H1 (cell line): ENCODE measurements around the gene STX16. TPM values are rescaled to one million over a fixed set of nuclear protein-coding genes. Genes with fewer than 3 reads are reported as not detected.
A peak's percentile ranks its signal among the peaks of the same experiment; 100 is the strongest.

Source experiments
- CTCF ChIA-PET: fragments of 300-600 bp; sonication (Branson Sonifier 250); formaldehyde crosslinking; loops from one replicate; lab custom pipeline; 2021; ENCODE audit not compliant: partially characterized antibody; lab: Charles Lee
- POLR2A ChIA-PET: fragments of 300-600 bp; sonication (Branson Sonifier 250); formaldehyde crosslinking; loops from one replicate; lab custom pipeline; 2021; ENCODE audit warnings: inconsistent platforms; ENCODE audit not compliant: partially characterized antibody; lab: Charles Lee
- DNase-seq, 2 experiments: peaks; one replicate each; pipeline versions ENCODE4 v3.0.0 to v3.0.0-alpha.2; 2010 to 2022; ENCODE audit warnings: low spot score in 2 of 2, low read depth in 1 of 2, mixed read lengths in 1 of 2
- FAIRE-seq: peaks from 2 replicates; lab custom pipeline; 2011; peaks lifted over from hg19 to GRCh38; lab: Jason Lieb, UNC
- H2AFZ ChIP-seq: 2 replicates; pipeline ENCODE4 v1.8.1; 2012; ENCODE audit warnings: low read length, inconsistent platforms
- H2AK5ac ChIP-seq: 2 replicates; pipeline ENCODE4 v1.6.1; 2013; ENCODE audit warnings: low read depth, low read length
- H2BK120ac ChIP-seq: replicated peaks from 2 replicates; pipeline ENCODE3; 2013; ENCODE audit warnings: low read depth, low read length, inconsistent platforms
- H2BK12ac ChIP-seq: 2 replicates; pipeline ENCODE4 v1.6.1; 2013; ENCODE audit warnings: low read depth, low read length
- H2BK15ac ChIP-seq: 2 replicates; pipeline ENCODE4 v1.6.1; 2013; ENCODE audit warnings: low read length
- H2BK20ac ChIP-seq: 2 replicates; pipeline ENCODE4 v1.6.1; 2013; ENCODE audit warnings: low read length
- H2BK5ac ChIP-seq: 2 replicates; pipeline ENCODE4 v1.6.1; 2013; ENCODE audit warnings: low read depth, low read length
- H3K14ac ChIP-seq: 2 replicates; pipeline ENCODE4 v1.6.1; 2013; ENCODE audit warnings: inconsistent platforms; ENCODE audit not compliant: insufficient read length
- H3K18ac ChIP-seq: 2 replicates; pipeline ENCODE4 v1.6.1; 2013; ENCODE audit warnings: low read length; ENCODE audit errors: extremely low read depth
- H3K23ac ChIP-seq: 2 replicates; pipeline ENCODE4 v1.6.1; 2013; ENCODE audit warnings: inconsistent platforms; ENCODE audit not compliant: insufficient read length
- H3K23me2 ChIP-seq: 2 replicates; pipeline ENCODE4 v1.6.1; 2013; ENCODE audit warnings: low read depth, low read length
- H3K27ac ChIP-seq: 2 replicates; pipeline ENCODE4 v1.6.1; 2011; ENCODE audit warnings: low read depth, low read length, inconsistent platforms
- H3K27me3 ChIP-seq, 4 experiments: replicated peaks in 1 of 4; 1 replicate in 1 of 4; 2 replicates in 3 of 4; pipeline versions ENCODE4 v1.6.1 to v1.8.1; 2011 to 2013; ENCODE audit warnings: low read length in 3 of 4, mild to moderate bottlenecking in 3 of 4, inconsistent platforms in 2 of 4, mixed read lengths in 2 of 4, moderate library complexity in 1 of 4; ENCODE audit not compliant: control insufficient read depth in 3 of 4, insufficient read depth in 3 of 4; ENCODE audit errors: extremely low read depth in 1 of 4
- H3K36me3 ChIP-seq, 4 experiments: 2 replicates each; pipeline versions ENCODE4 v1.6.1 to v1.8.1; 2011 to 2013; ENCODE audit warnings: mild to moderate bottlenecking in 4 of 4, low read length in 3 of 4, moderate library complexity in 2 of 4, control low read depth in 1 of 4, inconsistent platforms in 1 of 4; ENCODE audit not compliant: insufficient read depth in 4 of 4, control insufficient read depth in 2 of 4
- H3K4ac ChIP-seq: replicated peaks from 2 replicates; pipeline ENCODE3; 2013; ENCODE audit warnings: low read length, low read depth, mixed read lengths, inconsistent platforms; ENCODE audit not compliant: insufficient read length
- H3K4me1 ChIP-seq, 4 experiments: replicated peaks in 1 of 4; 1 replicate in 1 of 4; 2 replicates in 3 of 4; pipeline versions ENCODE4 v1.6.1 to v1.8.1; 2011 to 2013; ENCODE audit warnings: low read length in 3 of 4, inconsistent platforms in 2 of 4, mixed read lengths in 1 of 4; ENCODE audit not compliant: insufficient read depth in 4 of 4, control insufficient read depth in 3 of 4
- H3K4me2 ChIP-seq, 2 experiments: 2 replicates each; pipeline versions ENCODE4 v1.6.1 to v1.8.1; 2011 to 2013; ENCODE audit warnings: low read depth in 2 of 2, low read length in 2 of 2, control low read depth in 1 of 2, inconsistent platforms in 1 of 2, mild to moderate bottlenecking in 1 of 2; ENCODE audit not compliant: insufficient read depth in 1 of 2
- H3K4me3 ChIP-seq, 4 experiments: fragments of 200-600, 300-600 bp in 1 of 4; sonication (generic), shearing (Covaris generic), sonication (Bioruptor Twin) in 1 of 4; 2 replicates each; pipeline versions ENCODE4 v1.5.1 to v1.8.1; 2011 to 2016; ENCODE audit warnings: low read length in 4 of 4, low read depth in 3 of 4, control low read depth in 2 of 4, inconsistent platforms in 2 of 4, mild to moderate bottlenecking in 2 of 4, mixed read lengths in 1 of 4, moderate library complexity in 1 of 4; ENCODE audit not compliant: insufficient read depth in 2 of 4; ENCODE audit errors: extremely low read depth in 1 of 4
- H3K56ac ChIP-seq: replicated peaks from 2 replicates; pipeline ENCODE3; 2013; ENCODE audit warnings: low read depth, mild to moderate bottlenecking, mixed read lengths, low read length, inconsistent platforms; ENCODE audit not compliant: insufficient read length
- H3K79me1 ChIP-seq: 2 replicates; pipeline ENCODE4 v1.6.1; 2013; ENCODE audit warnings: low read depth, low read length, control low read depth
- H3K79me2 ChIP-seq, 2 experiments: 2 replicates each; pipeline versions ENCODE4 v1.6.1 to v1.8.1; 2012 to 2013; ENCODE audit warnings: low read length in 2 of 2, mild to moderate bottlenecking in 2 of 2, inconsistent platforms in 1 of 2; ENCODE audit not compliant: insufficient read depth in 2 of 2, control insufficient read depth in 1 of 2
- H3K9ac ChIP-seq, 4 experiments: replicated peaks in 1 of 4; 1 replicate in 1 of 4; 2 replicates in 3 of 4; pipeline versions ENCODE4 v1.6.1 to v1.8.1; 2011 to 2013; ENCODE audit warnings: low read depth in 3 of 4, low read length in 3 of 4, control low read depth in 2 of 4, mild to moderate bottlenecking in 2 of 4, moderate library complexity in 2 of 4, inconsistent platforms in 1 of 4; ENCODE audit errors: extremely low read depth in 1 of 4
- H3K9me3 ChIP-seq, 2 experiments: 2 replicates each; pipeline versions ENCODE4 v1.6.1 to v1.8.1; 2012 to 2013; ENCODE audit warnings: mild to moderate bottlenecking in 2 of 2, moderate library complexity in 2 of 2, control low read depth in 1 of 2, inconsistent platforms in 1 of 2, low read depth in 1 of 2, low read length in 1 of 2, mixed read lengths in 1 of 2; ENCODE audit not compliant: insufficient read depth in 2 of 2
- H4K20me1 ChIP-seq, 2 experiments: replicated peaks in 1 of 2; 2 replicates each; pipeline versions ENCODE3 to v1.8.1; 2011 to 2013; ENCODE audit warnings: inconsistent platforms in 2 of 2, low read length in 2 of 2, mild to moderate bottlenecking in 1 of 2; ENCODE audit not compliant: insufficient read depth in 2 of 2, control insufficient read depth in 1 of 2
- H4K5ac ChIP-seq: 2 replicates; pipeline ENCODE4 v1.6.1; 2013; ENCODE audit warnings: low read length, low read depth, mixed read lengths, inconsistent platforms; ENCODE audit not compliant: insufficient read length
- H4K8ac ChIP-seq: 2 replicates; pipeline ENCODE4 v1.8.0; 2013; ENCODE audit warnings: mild to moderate bottlenecking, moderate library complexity, low read length, inconsistent platforms; ENCODE audit not compliant: insufficient read depth; ENCODE audit errors: extremely low read depth
- H4K91ac ChIP-seq: replicated peaks from 2 replicates; pipeline ENCODE3; 2013; ENCODE audit warnings: low read length, mixed read lengths, inconsistent platforms; ENCODE audit not compliant: insufficient read length
- JUND ChIP-seq: IDR thresholded peaks from 2 replicates; pipeline ENCODE4 v1.6.1; 2011; ENCODE audit warnings: mild to moderate bottlenecking, improper control_type of control experiment, low read length
- MAX ChIP-seq: IDR thresholded peaks from 2 replicates; pipeline ENCODE4 v1.6.1; 2012; ENCODE audit warnings: inconsistent platforms
- RBBP5 ChIP-seq: IDR thresholded peaks from 2 replicates; pipeline ENCODE4 v1.7.1; 2012; ENCODE audit warnings: low read depth, mild to moderate bottlenecking, inconsistent platforms, low read length, moderate library complexity, borderline replicate concordance
- TCF12 ChIP-seq: IDR thresholded peaks from 2 replicates; pipeline ENCODE4 v1.6.1; 2011; ENCODE audit warnings: low read depth, mild to moderate bottlenecking, low read length
- WGBS, 2 experiments: shearing (Covaris generic) in 1 of 2; methylation state at CpG; one replicate each; pipeline versions ENCODE4 v1.1.6 to v1.1.7; 2013 to 2015; ENCODE audit warnings: low lambda C conversion rate in 2 of 2, mixed read lengths in 2 of 2, inconsistent platforms in 1 of 2, low coverage in 1 of 2, missing lambda C conversion rate in 1 of 2; ENCODE audit not compliant: insufficient replicate concordance in 2 of 2, insufficient coverage in 1 of 2, insufficient read length in 1 of 2; ENCODE audit errors: extremely low coverage in 1 of 2, missing lambda C conversion rate in 1 of 2; 5-methylcytosine and 5-hydroxymethylcytosine counted together
- polyA plus RNA-seq, 7 experiments: library from polyadenylated mRNA; depleted of rRNA in 3 of 7; stranded (reverse) in 5 of 7; unstranded in 2 of 7; fragments of >200 nt in 5 of 7; fragments of 200-250 nt in 2 of 7; gene quantifications; 1 replicate in 5 of 7; 2 replicates in 1 of 7; 4 replicates in 1 of 7; pipeline versions ENCODE4 v1.2.1 to v1.2.3, GENCODE V29; 2011 to 2013; ENCODE audit warnings: missing spikeins in 2 of 7, mixed read lengths in 2 of 7
- total RNA-seq: library from RNA; stranded (reverse); fragmentation: NEBNext Ultra II Directional; extraction: Animal tissue kit (Norgen Biotek cat#: 25700); gene quantifications from 2 replicates; pipeline ENCODE4 v1.2.1, GENCODE V29; 2021
- TF ChIP-seq, protein P1 (sequence below): IDR thresholded peaks from 2 replicates; pipeline ENCODE4 v1.6.1; 2012; ENCODE audit warnings: low read length, inconsistent platforms

STX16 gene
- total and polyA plus RNA-seq, 2 of the 8 experiments (the other 6 are each of a cell fraction or from before 2014, with no cell fraction given) = 45.2 to 61.6 TPM

DNA sequence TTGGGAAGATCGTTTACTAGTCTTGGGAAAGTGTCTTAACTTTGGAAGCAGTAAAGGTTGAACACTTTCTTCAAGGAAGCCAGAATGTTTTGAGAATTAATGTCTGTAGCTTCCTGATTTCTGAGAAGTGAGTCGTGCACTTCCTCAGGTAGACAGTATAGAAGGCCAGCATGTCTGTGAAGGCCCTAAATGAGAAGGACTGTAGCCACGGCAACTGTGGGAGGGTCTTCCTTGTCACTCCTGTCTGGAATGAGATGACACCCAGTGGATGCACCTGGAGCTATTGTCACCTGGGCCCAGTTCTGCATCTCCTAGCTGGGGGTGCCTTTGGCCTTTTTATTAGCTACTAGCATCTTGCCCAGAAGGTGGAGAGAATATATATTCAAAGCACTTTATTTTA, 8.8 kb downstream of the STX16 start:
- TF ChIP-seq TCF12 (no peak), RBBP5 (no peak), MAX (no peak), JUND (no peak)
- TF ChIP-seq, protein P1, sequence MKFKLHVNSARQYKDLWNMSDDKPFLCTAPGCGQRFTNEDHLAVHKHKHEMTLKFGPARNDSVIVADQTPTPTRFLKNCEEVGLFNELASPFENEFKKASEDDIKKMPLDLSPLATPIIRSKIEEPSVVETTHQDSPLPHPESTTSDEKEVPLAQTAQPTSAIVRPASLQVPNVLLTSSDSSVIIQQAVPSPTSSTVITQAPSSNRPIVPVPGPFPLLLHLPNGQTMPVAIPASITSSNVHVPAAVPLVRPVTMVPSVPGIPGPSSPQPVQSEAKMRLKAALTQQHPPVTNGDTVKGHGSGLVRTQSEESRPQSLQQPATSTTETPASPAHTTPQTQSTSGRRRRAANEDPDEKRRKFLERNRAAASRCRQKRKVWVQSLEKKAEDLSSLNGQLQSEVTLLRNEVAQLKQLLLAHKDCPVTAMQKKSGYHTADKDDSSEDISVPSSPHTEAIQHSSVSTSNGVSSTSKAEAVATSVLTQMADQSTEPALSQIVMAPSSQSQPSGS = no peak
- TF ChIP-seq, all 59 proteins: peak for 0
- H4K20me1 ChIP-seq = no peaks in the 10 kb centered on the region
- no peaks in the 10 kb centered on the region for H3K9me3 ChIP-seq
- no peak overlapping the region for H2BK5ac ChIP-seq
- WGBS, 2 experiments = 81% methylated on average over 3 of the region's 3 CpGs; no CpG with 5 or more reads in 1 of the 2 experiments
- H3K23ac ChIP-seq = no peak overlapping the region
- no peak overlapping the region for H3K56ac ChIP-seq
- no peak overlapping the region for H2AK5ac ChIP-seq
- CTCF ChIA-PET = interaction anchor here (0.6 to 3.3 kb wide), 7 partner anchors 10 to 425 kb away, joined by 3 to 12 read pairs (median 3); no protein-coding TSS in a partner anchor
- H2BK15ac ChIP-seq = no peak overlapping the region
- peaks cover 8 to 28% (median 20%) of the 10 kb centered on the region in 4 experiments for H3K4me1 ChIP-seq
- 0 out of 4 replicates have a peak overlapping the region, but pooled peaks of 1 of the 2 experiments have one; percentile 5 for H3K4me2 ChIP-seq
- no peak overlapping the region for H2BK20ac ChIP-seq
- no peak overlapping the region for H3K4me3 ChIP-seq
- no peak overlapping the region for H4K8ac ChIP-seq
- H3K27me3 ChIP-seq = no peaks in the 10 kb centered on the region
- H3K9ac ChIP-seq = no peak overlapping the region
- H3K18ac ChIP-seq = no peak overlapping the region
- H3K4ac ChIP-seq = no peak overlapping the region
- H2BK12ac ChIP-seq = no peak overlapping the region
- H3K36me3 ChIP-seq = peaks cover 0 to 24% (median 1%) of the 10 kb centered on the region in 4 experiments; a peak in 4 of 8 replicates
- peaks cover 39 to 98% of the 10 kb centered on the region in 2 experiments for H3K79me2 ChIP-seq
- FAIRE-seq = no peak
- POLR2A ChIA-PET = interaction anchor here (0.5 to 11.7 kb wide), 7 partner anchors 10 to 183 kb away, joined by 3 to 242 read pairs (median 4); no protein-coding TSS in a partner anchor
- peaks cover 7% of the 10 kb centered on the region for H3K79me1 ChIP-seq
- no peak overlapping the region for H2AFZ ChIP-seq
- peak in 1 of 2 experiments; percentile 41 for DNase-seq
- no peak overlapping the region for H3K14ac ChIP-seq
- no peaks in the 10 kb centered on the region for H3K23me2 ChIP-seq
- H4K5ac ChIP-seq = no peak overlapping the region
- H3K27ac ChIP-seq = no peak overlapping the region
- no peak overlapping the region for H4K91ac ChIP-seq
- H2BK120ac ChIP-seq = no peak overlapping the region
